H9 (cell line): ENCODE measurements around the gene PFDN1. TPM values are rescaled to one million over a fixed set of nuclear protein-coding genes. Genes with fewer than 3 reads are reported as not detected.

Source experiments
- DNase-seq: peaks from one replicate; pipeline ENCODE4 v3.0.0-alpha.2; 2017
- H2AFZ ChIP-seq: one replicate; pipeline ENCODE4 v1.6.1; 2013; ENCODE audit warnings: mild to moderate bottlenecking, low read length, control low read depth, moderate library complexity
- H2AK5ac ChIP-seq: 2 replicates; pipeline ENCODE4 v1.6.1; 2013; ENCODE audit warnings: low read length, control low read depth, mixed read lengths; ENCODE audit not compliant: insufficient read length
- H2BK120ac ChIP-seq: one replicate; pipeline ENCODE4 v1.6.1; 2013; ENCODE audit warnings: low read depth, mild to moderate bottlenecking, low read length, control low read depth, inconsistent platforms; ENCODE audit not compliant: poor library complexity, severe bottlenecking
- H2BK12ac ChIP-seq: 2 replicates; pipeline ENCODE4 v1.6.1; 2013; ENCODE audit warnings: low read length, control low read depth, mixed read lengths, low read depth; ENCODE audit not compliant: insufficient read length
- H2BK15ac ChIP-seq: 2 replicates; pipeline ENCODE4 v1.6.1; 2013; ENCODE audit warnings: low read depth, low read length, control low read depth
- H2BK20ac ChIP-seq: one replicate; pipeline ENCODE4 v1.6.1; 2013; ENCODE audit warnings: low read depth, mild to moderate bottlenecking, low read length, control low read depth, inconsistent platforms; ENCODE audit not compliant: poor library complexity, severe bottlenecking
- H2BK5ac ChIP-seq: 2 replicates; pipeline ENCODE4 v1.6.1; 2013; ENCODE audit warnings: low read length, control low read depth, mixed read lengths; ENCODE audit not compliant: insufficient read length
- H3K14ac ChIP-seq: 2 replicates; pipeline ENCODE4 v1.6.1; 2013; ENCODE audit warnings: low read length, control low read depth; ENCODE audit not compliant: insufficient read depth
- H3K18ac ChIP-seq: 2 replicates; pipeline ENCODE4 v1.6.1; 2013; ENCODE audit warnings: low read depth, mild to moderate bottlenecking, mixed read lengths, low read length, control low read depth; ENCODE audit not compliant: insufficient read length
- H3K23ac ChIP-seq: 2 replicates; pipeline ENCODE4 v1.6.1; 2013; ENCODE audit warnings: low read length, control low read depth, mixed read lengths, low read depth; ENCODE audit not compliant: insufficient read length
- H3K23me2 ChIP-seq: 2 replicates; pipeline ENCODE4 v1.6.1; 2013; ENCODE audit warnings: low read depth, mild to moderate bottlenecking, mixed read lengths, low read length, control low read depth; ENCODE audit not compliant: insufficient read length, poor library complexity, severe bottlenecking
- H3K27ac ChIP-seq: 2 replicates; pipeline ENCODE4 v1.5.1; 2013; ENCODE audit warnings: low read length, control low read depth, mixed read lengths, low read depth; ENCODE audit not compliant: insufficient read length
- H3K27me3 ChIP-seq: 2 replicates; pipeline ENCODE4 v1.6.1; 2013; ENCODE audit warnings: low read length, control low read depth, inconsistent platforms; ENCODE audit not compliant: insufficient read depth
- H3K4ac ChIP-seq: 2 replicates; pipeline ENCODE4 v1.6.1; 2013; ENCODE audit warnings: low read depth, mild to moderate bottlenecking, control low read depth, inconsistent platforms, low read length, moderate library complexity
- H3K4me1 ChIP-seq: 2 replicates; pipeline ENCODE4 v1.6.1; 2013; ENCODE audit warnings: low read length, control low read depth, inconsistent platforms; ENCODE audit not compliant: insufficient read depth
- H3K4me2 ChIP-seq: 2 replicates; pipeline ENCODE4 v1.6.1; 2013; ENCODE audit warnings: low read length, control low read depth, mixed read lengths; ENCODE audit not compliant: insufficient read length, insufficient read depth
- H3K56ac ChIP-seq: 2 replicates; pipeline ENCODE4 v1.6.1; 2013; ENCODE audit warnings: low read depth, mild to moderate bottlenecking, mixed read lengths, low read length, control low read depth; ENCODE audit not compliant: insufficient read length
- H3K79me1 ChIP-seq: 2 replicates; pipeline ENCODE4 v1.6.1; 2013; ENCODE audit warnings: low read depth, mild to moderate bottlenecking, moderate library complexity, low read length, control low read depth, inconsistent platforms; ENCODE audit not compliant: insufficient read depth, poor library complexity, severe bottlenecking
- H3K79me2 ChIP-seq: 2 replicates; pipeline ENCODE4 v1.6.1; 2013; ENCODE audit warnings: low read length, control low read depth, inconsistent platforms; ENCODE audit not compliant: insufficient read depth
- H3K9ac ChIP-seq: 2 replicates; pipeline ENCODE4 v1.6.1; 2013; ENCODE audit warnings: low read length, control low read depth, mixed read lengths; ENCODE audit not compliant: insufficient read length; ENCODE audit errors: extremely low read depth
- H3K9me3 ChIP-seq: one replicate; pipeline ENCODE4 v1.6.1; 2013; ENCODE audit warnings: low read depth, low read length, inconsistent platforms; ENCODE audit not compliant: control insufficient read depth
- H3T11ph ChIP-seq: one replicate; pipeline ENCODE4 v1.6.1; 2013; ENCODE audit warnings: mild to moderate bottlenecking, low read length, control low read depth, inconsistent platforms
- H4K20me1 ChIP-seq: one replicate; pipeline ENCODE4 v1.6.1; 2013; ENCODE audit not compliant: control insufficient read depth, insufficient read length, insufficient read depth
- H4K5ac ChIP-seq: 2 replicates; pipeline ENCODE4 v1.6.1; 2013; ENCODE audit warnings: low read depth, mild to moderate bottlenecking, mixed read lengths, low read length, control low read depth; ENCODE audit not compliant: insufficient read length
- H4K8ac ChIP-seq: replicated peaks from 2 replicates; pipeline ENCODE4 v1.6.1; 2013; ENCODE audit warnings: low read length, control low read depth, mixed read lengths, low read depth; ENCODE audit not compliant: insufficient read length
- H4K91ac ChIP-seq: 2 replicates; pipeline ENCODE4 v1.6.1; 2013; ENCODE audit warnings: low read depth, mild to moderate bottlenecking, moderate library complexity, mixed read lengths, low read length, control low read depth; ENCODE audit not compliant: insufficient read length
- H3K27ac Mint-ChIP-seq, 3 experiments: 2 replicates in 2 of 3; 3 replicates in 1 of 3; pipeline ENCODE4 v1.8.0; 2020 to 2021; ENCODE audit warnings: mixed read lengths in 3 of 3, mild to moderate bottlenecking in 1 of 3, moderate library complexity in 1 of 3
- H3K27me3 Mint-ChIP-seq: 2 replicates; pipeline ENCODE4 v1.8.0; 2021; ENCODE audit warnings: low read depth, mild to moderate bottlenecking, moderate library complexity, mixed read lengths
- H3K36me3 Mint-ChIP-seq, 3 experiments: 2 replicates in 2 of 3; 3 replicates in 1 of 3; pipeline ENCODE4 v1.8.0; 2020 to 2021; ENCODE audit warnings: low read depth in 3 of 3, mixed read lengths in 3 of 3; ENCODE audit not compliant: insufficient read depth in 1 of 3
- H3K4me1 Mint-ChIP-seq, 2 experiments: 2 replicates each; pipeline ENCODE4 v1.8.0; 2020; ENCODE audit warnings: mixed read lengths in 2 of 2
- H3K4me3 Mint-ChIP-seq, 2 experiments: 2 replicates in 1 of 2; 3 replicates in 1 of 2; pipeline ENCODE4 v1.8.0; 2020 to 2021; ENCODE audit warnings: mild to moderate bottlenecking in 2 of 2, mixed read lengths in 2 of 2, moderate library complexity in 1 of 2
- H3K9me3 Mint-ChIP-seq, 2 experiments: 2 replicates in 1 of 2; 3 replicates in 1 of 2; pipeline ENCODE4 v1.8.0; 2020; ENCODE audit warnings: mild to moderate bottlenecking in 2 of 2, mixed read lengths in 2 of 2, moderate library complexity in 1 of 2
- WGBS: extraction: QIAGEN DNeasy Blood & Tissue Kit; methylation state at CpG from one replicate; pipeline ENCODE4 v1.1.7; 2013; ENCODE audit warnings: missing lambda C conversion rate, low lambda C conversion rate, mixed read lengths; ENCODE audit not compliant: insufficient read length; ENCODE audit errors: extremely low coverage; 5-methylcytosine and 5-hydroxymethylcytosine counted together
- total RNA-seq: library from RNA; stranded (reverse); gene quantifications from 2 replicates; pipeline ENCODE4 v1.2.1, GENCODE V29; 2021
- TF ChIP-seq, protein P1 (sequence below): fragments of 200-600 bp; sonication (generic); conservative IDR thresholded peaks from 3 replicates; pipeline ENCODE4 v1.8.0; 2021; ENCODE audit warnings: antibody characterized with exemption, mild to moderate bottlenecking

PFDN1 gene
- total RNA-seq, 1 experiment from 2014 or later, result 58.3 TPM

DNA sequence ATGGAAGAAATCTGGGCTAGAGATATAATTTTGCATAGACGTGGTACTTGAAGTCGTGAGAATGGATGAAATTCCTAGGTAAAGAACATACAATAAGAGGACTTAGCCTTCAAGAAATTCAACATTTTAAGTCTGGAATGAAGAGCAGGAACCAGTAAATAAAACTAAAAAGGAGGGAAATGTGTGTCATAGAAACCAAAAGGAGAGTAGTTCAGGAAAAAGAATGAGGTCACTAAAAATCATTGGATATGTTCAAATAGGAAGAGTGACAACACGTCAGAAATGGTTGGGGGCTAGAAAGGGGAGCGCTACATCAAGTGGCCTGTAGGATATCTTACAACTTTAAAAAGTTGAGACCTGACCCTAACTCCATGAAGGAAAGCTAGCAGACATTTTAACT, 44.0 kb downstream of the PFDN1 start:
- Histone ChIP-seq H3K23me2 (no peaks in the 10 kb centered on the region), H2BK120ac (no peak overlapping the region), H2BK5ac (no peak overlapping the region), H2AFZ (no peak overlapping the region), H2BK12ac (no peak overlapping the region), H4K20me1 (no peaks in the 10 kb centered on the region), H4K5ac (no peak overlapping the region), H3K14ac (no peak overlapping the region), H4K91ac (no peak overlapping the region), H3T11ph (no peak overlapping the region), H2AK5ac (no peak overlapping the region), H2BK20ac (peak overlapping the region; percentile 83), H3K4ac (no peak overlapping the region), H4K8ac (no peak overlapping the region), H3K27ac (no peak overlapping the region), H3K23ac (no peak overlapping the region), H3K27me3 (no peaks in the 10 kb centered on the region), H3K9me3 (no peaks in the 10 kb centered on the region), H3K56ac (no peak overlapping the region), H3K18ac (no peak overlapping the region), H3K79me1 (peaks cover 5% of the 10 kb centered on the region), H2BK15ac (no peak overlapping the region), H3K4me1 (peaks cover 3% of the 10 kb centered on the region; the same call in 1 of the 2 replicates), H3K4me2 (no peak overlapping the region), H3K79me2 (0 out of 2 replicates have a peak, but pooled peaks cover 1% of the 10 kb centered on the region), H3K9ac (no peak overlapping the region)
- Mint-ChIP-seq H3K4me3 (no peak overlapping the region), H3K9me3 (no peaks in the 10 kb centered on the region), H3K36me3 (peaks cover 4 to 15% (median 6%) of the 10 kb centered on the region in 3 experiments), H3K27ac (no peak overlapping the region; a peak in 1 of 7 replicates), H3K4me1 (peaks cover 4 to 15% of the 10 kb centered on the region in 2 experiments; a peak in 3 of 4 replicates), H3K27me3 (no peaks in the 10 kb centered on the region)
- DNase-seq, result no peak
- TF ChIP-seq, protein P1, sequence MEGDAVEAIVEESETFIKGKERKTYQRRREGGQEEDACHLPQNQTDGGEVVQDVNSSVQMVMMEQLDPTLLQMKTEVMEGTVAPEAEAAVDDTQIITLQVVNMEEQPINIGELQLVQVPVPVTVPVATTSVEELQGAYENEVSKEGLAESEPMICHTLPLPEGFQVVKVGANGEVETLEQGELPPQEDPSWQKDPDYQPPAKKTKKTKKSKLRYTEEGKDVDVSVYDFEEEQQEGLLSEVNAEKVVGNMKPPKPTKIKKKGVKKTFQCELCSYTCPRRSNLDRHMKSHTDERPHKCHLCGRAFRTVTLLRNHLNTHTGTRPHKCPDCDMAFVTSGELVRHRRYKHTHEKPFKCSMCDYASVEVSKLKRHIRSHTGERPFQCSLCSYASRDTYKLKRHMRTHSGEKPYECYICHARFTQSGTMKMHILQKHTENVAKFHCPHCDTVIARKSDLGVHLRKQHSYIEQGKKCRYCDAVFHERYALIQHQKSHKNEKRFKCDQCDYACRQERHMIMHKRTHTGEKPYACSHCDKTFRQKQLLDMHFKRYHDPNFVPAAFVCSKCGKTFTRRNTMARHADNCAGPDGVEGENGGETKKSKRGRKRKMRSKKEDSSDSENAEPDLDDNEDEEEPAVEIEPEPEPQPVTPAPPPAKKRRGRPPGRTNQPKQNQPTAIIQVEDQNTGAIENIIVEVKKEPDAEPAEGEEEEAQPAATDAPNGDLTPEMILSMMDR, result no peak
- no CpG with 5 or more reads among the region's 4 CpGs for WGBS
